ENCODE results near the gene LIG4.

- TF ChIP-seq POLR2A (IDR thresholded peaks at IDR 0.05; ENCODE audit: low read length) (no peak), GATA1 (IDR thresholded peaks at IDR 0.05; ENCODE audit: low read depth, low read length) (no peak)
Observed at GRCh38 chr13:108178078-108178477, 37.3 kb downstream of the LIG4 start.

Measured in erythroblast (primary cell).